Measurements from ENCODE around the gene YY1. TPM values are rescaled to one million over a fixed set of nuclear protein-coding genes. Genes with fewer than 3 reads are reported as not detected.

The YY1 gene
- polyA plus RNA-seq, 1 experiment, result 15.7 TPM

GRCh38 chr14:100239211-100239839 lies 381 bp downstream of the YY1 start:
- DNase-seq (ENCODE audit: low read depth), result no peak
- Histone ChIP-seq H3K4me3 (ENCODE audit: low read depth, low read length) (peak overlapping the region; percentile 100), H3K36me3 (ENCODE audit: control insufficient read depth, insufficient read depth, low read length) (no peaks in the 10 kb centered on the region), H3K27me3 (ENCODE audit: control insufficient read depth, insufficient read depth, low read length) (no peaks in the 10 kb centered on the region)
- TF ChIP-seq, protein P1, sequence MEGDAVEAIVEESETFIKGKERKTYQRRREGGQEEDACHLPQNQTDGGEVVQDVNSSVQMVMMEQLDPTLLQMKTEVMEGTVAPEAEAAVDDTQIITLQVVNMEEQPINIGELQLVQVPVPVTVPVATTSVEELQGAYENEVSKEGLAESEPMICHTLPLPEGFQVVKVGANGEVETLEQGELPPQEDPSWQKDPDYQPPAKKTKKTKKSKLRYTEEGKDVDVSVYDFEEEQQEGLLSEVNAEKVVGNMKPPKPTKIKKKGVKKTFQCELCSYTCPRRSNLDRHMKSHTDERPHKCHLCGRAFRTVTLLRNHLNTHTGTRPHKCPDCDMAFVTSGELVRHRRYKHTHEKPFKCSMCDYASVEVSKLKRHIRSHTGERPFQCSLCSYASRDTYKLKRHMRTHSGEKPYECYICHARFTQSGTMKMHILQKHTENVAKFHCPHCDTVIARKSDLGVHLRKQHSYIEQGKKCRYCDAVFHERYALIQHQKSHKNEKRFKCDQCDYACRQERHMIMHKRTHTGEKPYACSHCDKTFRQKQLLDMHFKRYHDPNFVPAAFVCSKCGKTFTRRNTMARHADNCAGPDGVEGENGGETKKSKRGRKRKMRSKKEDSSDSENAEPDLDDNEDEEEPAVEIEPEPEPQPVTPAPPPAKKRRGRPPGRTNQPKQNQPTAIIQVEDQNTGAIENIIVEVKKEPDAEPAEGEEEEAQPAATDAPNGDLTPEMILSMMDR (IDR thresholded peaks at IDR 0.05; ENCODE audit: insufficient read depth, low read depth, low read length), result no peak
- ChIA-PET POLR2A (no interaction called here), CTCF (interaction anchor here (1.0 to 1.8 kb wide), 2 partner anchors 17 to 234 kb away, joined by 3 to 5 read pairs; no protein-coding TSS in a partner anchor)

DNA sequence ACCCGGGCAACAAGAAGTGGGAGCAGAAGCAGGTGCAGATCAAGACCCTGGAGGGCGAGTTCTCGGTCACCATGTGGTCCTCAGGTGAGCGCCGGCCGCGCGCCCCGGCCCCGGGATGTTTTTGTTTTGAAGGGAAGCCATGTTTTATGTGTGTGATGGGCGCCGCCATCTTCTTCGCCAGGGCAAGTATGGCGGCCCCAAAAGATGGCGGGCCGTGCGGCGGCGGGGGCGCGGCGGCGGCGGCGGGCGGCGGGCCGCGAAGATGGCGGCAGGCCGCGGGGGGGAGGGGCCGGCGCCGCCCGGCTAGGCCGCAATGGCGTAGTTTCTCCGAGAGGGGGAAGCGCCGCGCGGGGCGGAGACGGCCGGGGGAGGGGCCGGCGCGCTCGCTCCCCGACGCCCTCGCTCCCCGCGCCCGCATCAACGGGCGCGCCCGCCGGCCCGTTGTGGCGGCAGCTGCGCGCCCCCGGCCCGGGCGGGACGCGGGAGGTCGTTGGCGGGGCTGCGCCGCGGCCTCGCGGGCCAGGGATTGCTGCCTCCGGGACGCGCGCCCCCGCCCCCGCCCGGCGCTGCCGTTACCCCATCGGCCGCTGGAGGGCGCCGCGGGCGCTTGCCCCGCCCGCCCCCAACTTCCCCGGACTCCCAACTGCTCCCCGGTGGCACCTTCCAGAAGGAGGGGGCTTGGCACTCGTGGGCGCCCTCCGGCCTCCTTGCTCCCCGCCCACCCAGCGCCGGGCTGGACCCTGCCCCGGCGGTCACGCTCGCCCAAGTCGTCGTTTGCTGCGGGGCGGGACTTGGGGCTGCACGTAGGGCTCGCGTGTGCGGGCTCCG lies 1.1 kb downstream of the YY1 start:
- Histone ChIP-seq H3K36me3 (ENCODE audit: control insufficient read depth, insufficient read depth, low read length) (no peaks in the 10 kb centered on the region), H3K4me3 (ENCODE audit: low read depth, low read length) (peak overlapping the region; percentile 100), H3K27me3 (ENCODE audit: control insufficient read depth, insufficient read depth, low read length) (no peaks in the 10 kb centered on the region)
- CTCF ChIA-PET, result interaction anchor here (0.9 to 1.8 kb wide), 8 partner anchors 10 to 234 kb away, joined by 3 to 5 read pairs (median 3); no protein-coding TSS in a partner anchor
- peak; percentile 74 for DNase-seq (ENCODE audit: low read depth)
- TF ChIP-seq, protein P1 (IDR thresholded peaks at IDR 0.05; ENCODE audit: insufficient read depth, low read depth, low read length), result peak; percentile 48
- POLR2A ChIA-PET, result no interaction called here

DNA sequence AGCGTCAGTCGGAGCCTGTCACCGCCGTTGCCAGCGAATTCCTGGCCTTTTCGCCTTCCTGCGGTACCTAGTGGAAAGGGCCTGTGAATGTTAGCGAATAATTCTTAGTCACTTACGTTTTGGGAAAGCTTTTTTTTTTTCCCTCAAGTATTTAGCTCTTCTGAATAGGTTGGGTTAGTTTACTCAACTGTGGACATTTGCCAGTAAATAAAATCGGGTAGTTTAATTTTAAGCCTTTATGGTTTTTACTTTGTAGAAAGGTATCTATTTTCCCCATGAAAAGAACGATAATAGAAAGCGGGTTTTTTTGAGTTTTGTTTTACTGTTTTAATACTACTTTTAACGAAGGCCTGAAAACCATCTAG lies 1.7 kb downstream of the YY1 start:
- POLR2A ChIA-PET, result interaction anchor here (1.0 kb wide), 1 partner anchor 11 kb away, joined by 5 read pairs; no protein-coding TSS in a partner anchor
- TF ChIP-seq, protein P1 (IDR thresholded peaks at IDR 0.05; ENCODE audit: insufficient read depth, low read depth, low read length), result no peak
- Histone ChIP-seq H3K27me3 (ENCODE audit: control insufficient read depth, insufficient read depth, low read length) (no peaks in the 10 kb centered on the region), H3K4me3 (ENCODE audit: low read depth, low read length) (peak overlapping the region; percentile 100), H3K36me3 (ENCODE audit: control insufficient read depth, insufficient read depth, low read length) (no peaks in the 10 kb centered on the region)
- no peak for DNase-seq (ENCODE audit: low read depth)
- CTCF ChIA-PET, result interaction anchor here (0.9 to 1.8 kb wide), 9 partner anchors 9 to 235 kb away, joined by 3 to 5 read pairs (median 3); no protein-coding TSS in a partner anchor

GRCh38 chr14:100241279-100241678 lies 2.3 kb downstream of the YY1 start:
- TF ChIP-seq, protein P1 (IDR thresholded peaks at IDR 0.05; ENCODE audit: insufficient read depth, low read depth, low read length), result no peak
- Histone ChIP-seq H3K4me3 (ENCODE audit: low read depth, low read length) (peak overlapping the region; percentile 100), H3K27me3 (ENCODE audit: control insufficient read depth, insufficient read depth, low read length) (no peaks in the 10 kb centered on the region), H3K36me3 (ENCODE audit: control insufficient read depth, insufficient read depth, low read length) (no peaks in the 10 kb centered on the region)
- no peak for DNase-seq (ENCODE audit: low read depth)
- POLR2A ChIA-PET, result interaction anchor here (0.7 to 1.0 kb wide), 2 partner anchors 10 to 239 kb away, joined by 3 to 5 read pairs; no protein-coding TSS in a partner anchor
- CTCF ChIA-PET, result interaction anchor here (0.9 to 1.8 kb wide), 10 partner anchors 9 to 137 kb away, joined by 3 to 5 read pairs (median 4); no protein-coding TSS in a partner anchor

DNA sequence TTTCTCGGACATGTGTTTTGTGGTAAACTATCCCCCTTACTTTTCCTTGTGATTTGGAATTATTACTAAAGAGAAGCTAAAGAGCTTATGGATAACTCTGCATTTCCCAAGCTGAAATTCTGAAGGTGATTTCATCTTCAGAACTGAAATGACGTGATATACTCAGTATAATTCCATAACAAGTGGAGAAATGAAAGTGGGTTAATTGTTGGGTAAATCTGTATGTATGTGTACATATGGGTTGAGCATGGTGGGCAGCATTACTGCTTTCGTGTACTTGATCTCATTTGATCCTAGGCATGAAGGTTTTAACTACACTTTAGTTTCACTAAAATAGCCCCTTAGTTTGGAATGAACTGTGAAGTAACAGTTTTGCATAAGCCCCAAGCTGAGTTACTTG lies 4.1 kb downstream of the YY1 start:
- no peak for DNase-seq (ENCODE audit: low read depth)
- Histone ChIP-seq H3K36me3 (ENCODE audit: control insufficient read depth, insufficient read depth, low read length) (no peaks in the 10 kb centered on the region), H3K4me3 (ENCODE audit: low read depth, low read length) (no peak overlapping the region), H3K27me3 (ENCODE audit: control insufficient read depth, insufficient read depth, low read length) (no peaks in the 10 kb centered on the region)
- POLR2A ChIA-PET, result interaction anchor here (0.7 kb wide), 1 partner anchor 138 kb away, joined by 7 read pairs; no protein-coding TSS in a partner anchor
- TF ChIP-seq, protein P1 (IDR thresholded peaks at IDR 0.05; ENCODE audit: insufficient read depth, low read depth, low read length), result no peak
- CTCF ChIA-PET, result interaction anchor here (1.0 to 1.7 kb wide), 3 partner anchors 8 to 41 kb away, joined by 3 to 8 read pairs (median 4); no protein-coding TSS in a partner anchor
